Urinary bladder (tissue), 4 donors: ENCODE measurements around the gene C6orf15. TPM values are rescaled to one million over a fixed set of nuclear protein-coding genes. Genes with fewer than 3 reads are reported as not detected.
"Not testable (repeated sequence)": the region's sequence is repeated elsewhere in the genome, so short reads cannot be mapped to it uniquely, and the experiment has no call there.

Experiments used
- DNase-seq: peaks from one replicate; pipeline ENCODE4 v3.0.0-alpha.2; 2015; ENCODE audit errors: extremely low spot score
- H3K27ac ChIP-seq: one replicate; pipeline ENCODE4 v1.5.1; 2013; ENCODE audit warnings: low read depth, mild to moderate bottlenecking, moderate library complexity
- H3K36me3 ChIP-seq: one replicate; pipeline ENCODE4 v1.6.1; 2013; ENCODE audit warnings: mild to moderate bottlenecking, moderate library complexity; ENCODE audit not compliant: insufficient read depth
- H3K4me1 ChIP-seq: one replicate; pipeline ENCODE4 v1.6.1; 2013; ENCODE audit warnings: mild to moderate bottlenecking, moderate library complexity; ENCODE audit not compliant: insufficient read depth
- H3K4me3 ChIP-seq: one replicate; pipeline ENCODE4 v1.5.1; 2013; ENCODE audit warnings: low read depth, low read length
- WGBS: extraction: QIAGEN DNeasy Blood & Tissue Kit; methylation state at CpG from one replicate; pipeline ENCODE4 v1.1.7; 2013; 5-methylcytosine and 5-hydroxymethylcytosine counted together
- polyA plus RNA-seq: library from polyadenylated mRNA; stranded (reverse); fragments of 200-250 nt; gene quantifications from one replicate; pipeline ENCODE4 v1.2.3, GENCODE V29; 2013
- total RNA-seq: library from RNA; depleted of rRNA; stranded (reverse); fragments of >200 nt; gene quantifications from one replicate; pipeline ENCODE4 v1.2.3, GENCODE V29; 2014
- donor health status: healthy with polysubstance abuse.
- donor health status: healthy.

C6orf15 gene
- total and polyA plus RNA-seq, 2 donors: not detected

DNA sequence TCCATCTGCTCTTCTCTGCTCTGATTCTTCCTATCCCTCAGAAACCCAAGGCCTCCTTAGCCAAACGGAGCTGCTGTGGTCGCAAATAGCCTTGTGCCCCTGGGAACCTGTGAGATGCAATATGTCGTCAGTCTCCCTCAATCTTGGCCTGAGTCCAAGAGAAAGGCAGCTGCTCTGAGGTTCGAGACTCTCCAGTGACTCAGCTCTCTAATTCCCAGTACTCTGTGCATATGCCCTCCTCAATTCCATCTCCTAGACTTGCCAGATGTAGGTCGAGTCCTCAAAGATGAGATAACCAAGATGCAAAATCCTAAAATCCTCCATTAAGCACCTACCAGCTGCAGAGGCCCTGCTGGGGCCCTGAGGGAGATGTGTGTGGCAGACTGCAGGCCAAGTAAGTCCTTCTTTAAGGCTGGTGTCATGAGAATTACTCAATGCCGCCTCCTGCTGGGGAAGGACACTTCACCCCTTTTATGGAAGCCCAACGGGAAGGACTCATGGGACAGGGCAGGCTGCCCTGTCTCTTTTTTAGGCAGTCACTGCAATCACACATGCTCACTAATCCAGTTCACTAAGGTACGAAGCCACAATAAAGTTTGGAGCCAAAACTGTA lies 28.5 kb downstream of the C6orf15 start:
- H3K27ac ChIP-seq: no peak overlapping the region
- DNase-seq: no peak
- H3K4me1 ChIP-seq: no peaks in the 10 kb centered on the region
- H3K36me3 ChIP-seq: no peaks in the 10 kb centered on the region
- no peak overlapping the region for H3K4me3 ChIP-seq
- 45% methylated on average over 8 of the region's 8 CpGs for WGBS

DNA sequence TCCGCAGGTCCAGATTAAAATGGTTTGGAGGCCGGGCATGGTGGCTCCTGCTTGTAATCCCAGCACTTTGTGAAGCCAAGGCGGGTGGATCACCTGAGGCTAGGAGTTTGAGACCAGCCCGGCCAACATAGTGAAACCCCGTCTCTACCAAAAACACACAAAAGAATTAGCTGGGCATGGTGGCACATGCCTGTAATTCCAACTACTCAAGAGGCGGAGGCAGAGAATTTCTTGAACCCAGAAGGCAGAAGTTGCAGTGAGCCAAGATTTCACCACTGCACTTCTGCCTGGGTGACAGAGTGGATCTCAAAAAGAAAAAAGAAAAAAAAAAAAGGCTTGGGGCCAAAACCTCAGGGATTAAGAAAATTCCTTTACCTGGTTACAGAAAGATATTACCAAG lies 30.5 kb downstream of the C6orf15 start:
- Histone ChIP-seq H3K4me3 (no peak overlapping the region), H3K36me3 (no peaks in the 10 kb centered on the region), H3K4me1 (no peaks in the 10 kb centered on the region), H3K27ac (no peak overlapping the region)
- WGBS: 89% methylated on average over 6 of the region's 6 CpGs
- DNase-seq: no peak

DNA sequence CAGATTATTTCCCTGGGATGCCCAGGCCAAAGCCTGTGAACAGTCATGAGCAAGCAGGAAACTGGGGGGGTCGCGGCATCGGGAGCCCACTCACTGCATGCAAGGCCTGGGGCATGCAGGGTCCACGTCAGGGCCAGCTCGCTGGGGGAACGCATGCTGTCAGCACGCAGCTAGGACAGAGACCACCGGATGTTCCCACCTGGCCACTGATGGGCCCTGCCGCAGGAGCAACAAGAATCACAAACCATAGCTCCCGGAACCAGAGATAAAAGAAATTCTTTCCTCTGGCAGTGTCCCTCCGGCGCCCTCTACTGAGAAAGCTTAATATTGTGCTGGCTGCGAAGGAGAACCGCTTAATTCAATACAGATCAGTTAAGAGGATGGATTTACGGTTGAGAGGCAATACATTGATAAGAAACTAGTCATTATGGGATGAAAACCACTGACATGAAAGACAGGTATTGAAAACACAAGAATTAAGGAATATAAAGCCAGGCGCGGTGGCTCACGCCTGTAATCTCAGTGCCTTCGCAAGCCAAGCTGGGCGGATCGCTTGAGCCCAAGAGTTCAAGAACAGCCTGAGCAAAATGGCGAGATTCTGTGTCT lies 32.6 kb downstream of the C6orf15 start:
- DNase-seq: peak; percentile 60
- H3K36me3 ChIP-seq: no peaks in the 10 kb centered on the region
- no peak overlapping the region for H3K4me3 ChIP-seq
- no peak overlapping the region for H3K27ac ChIP-seq
- 18% methylated on average over 22 of the region's 22 CpGs for WGBS
- no peaks in the 10 kb centered on the region for H3K4me1 ChIP-seq

DNA sequence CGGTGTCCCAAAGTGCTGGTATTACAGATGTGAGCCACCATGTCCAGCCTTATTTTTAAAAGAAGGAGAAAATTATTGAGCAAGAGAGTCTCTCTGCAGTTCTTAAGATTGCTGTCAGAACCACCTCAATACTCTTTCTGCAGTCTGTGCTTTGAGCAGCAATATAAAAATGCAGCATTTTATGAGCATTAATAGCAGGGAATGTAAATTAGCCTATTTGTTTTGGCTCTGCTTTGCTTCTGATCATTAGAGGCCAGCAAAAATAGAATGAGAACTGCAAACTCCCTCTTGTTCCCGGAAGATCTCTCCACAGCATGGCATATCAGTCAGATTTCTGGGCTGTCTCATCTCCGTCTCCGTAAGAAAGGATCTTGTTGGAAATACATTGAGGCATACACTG lies 35.8 kb downstream of the C6orf15 start:
- H3K27ac ChIP-seq: no peak overlapping the region
- WGBS: 90% methylated on average over 4 of the region's 4 CpGs
- no peak overlapping the region for H3K4me3 ChIP-seq
- no peaks in the 10 kb centered on the region for H3K36me3 ChIP-seq
- no peak for DNase-seq
- H3K4me1 ChIP-seq: no peaks in the 10 kb centered on the region

DNA sequence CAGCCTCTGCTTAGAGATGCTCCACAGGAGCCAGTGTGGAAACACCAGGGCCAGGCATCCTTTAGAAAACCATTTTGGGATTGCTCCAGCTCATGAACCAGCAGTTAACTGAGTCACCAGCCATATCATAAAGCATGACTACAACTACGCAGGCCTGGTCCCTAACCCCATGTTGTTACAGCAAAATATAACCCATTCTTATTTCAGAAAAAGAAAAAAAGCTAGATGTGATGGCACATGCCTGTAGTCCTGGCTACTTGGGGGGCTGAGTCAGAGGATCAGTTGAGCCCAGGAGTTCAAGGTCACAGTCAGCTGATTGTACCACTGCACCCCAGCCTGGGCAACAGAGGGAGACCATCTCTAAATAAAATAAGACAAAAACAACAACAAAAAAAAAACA lies 36.8 kb downstream of the C6orf15 start:
- no peak overlapping the region for H3K4me3 ChIP-seq
- DNase-seq: no peak
- H3K27ac ChIP-seq: no peak overlapping the region
- 90% methylated on average over 1 of the region's 1 CpG for WGBS
- H3K36me3 ChIP-seq: no peaks in the 10 kb centered on the region
- no peaks in the 10 kb centered on the region for H3K4me1 ChIP-seq

DNA sequence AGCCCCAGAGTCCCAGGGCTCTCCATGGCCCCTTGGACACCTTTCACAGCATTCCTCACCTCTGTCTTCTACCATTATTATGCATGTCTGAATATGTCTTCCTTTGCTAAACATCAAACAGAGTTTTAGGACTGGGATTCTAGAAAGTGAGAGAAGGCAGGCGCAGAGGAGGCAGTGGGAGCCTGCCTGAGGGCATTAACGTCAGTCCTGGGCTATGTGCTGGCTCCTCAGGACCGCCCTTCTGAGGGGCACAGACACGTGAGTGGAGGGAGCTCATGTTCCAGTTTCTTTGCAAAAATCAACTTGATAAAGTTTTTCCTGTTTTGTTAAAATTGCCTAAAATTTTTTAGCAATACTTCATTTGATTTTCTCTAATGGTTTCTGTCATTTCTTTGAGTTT lies 38.0 kb downstream of the C6orf15 start:
- no peak overlapping the region for H3K27ac ChIP-seq
- WGBS: 87% methylated on average over 4 of the region's 4 CpGs
- DNase-seq: no peak
- no peaks in the 10 kb centered on the region for H3K36me3 ChIP-seq
- H3K4me3 ChIP-seq: no peak overlapping the region
- H3K4me1 ChIP-seq: no peaks in the 10 kb centered on the region

DNA sequence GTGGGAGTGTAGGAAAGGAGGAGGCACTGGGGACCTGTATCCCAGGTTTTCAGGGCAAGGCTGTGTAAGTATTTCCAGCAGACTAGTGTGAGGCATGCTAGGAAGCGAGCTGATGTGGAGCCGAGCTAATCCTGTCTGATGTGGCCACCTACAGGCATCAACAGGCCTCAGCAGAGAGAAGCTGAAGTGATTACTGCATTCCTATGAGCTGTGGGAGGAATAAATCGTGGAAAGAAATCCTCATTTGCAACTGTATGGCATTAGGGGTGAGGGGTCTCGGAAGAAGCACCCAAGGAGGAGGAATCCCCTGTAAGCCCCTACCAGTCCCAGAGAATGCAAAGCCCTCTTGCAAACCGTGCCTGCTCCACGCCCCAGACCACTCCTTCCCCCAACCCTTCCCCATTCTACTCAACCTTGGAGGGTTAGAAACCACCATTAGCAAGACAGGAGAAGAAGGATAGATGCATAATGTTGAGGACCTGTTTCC lies 41.6 kb downstream of the C6orf15 start:
- 46% methylated on average over 6 of the region's 6 CpGs for WGBS
- Histone ChIP-seq H3K4me3 (no peak overlapping the region), H3K36me3 (no peaks in the 10 kb centered on the region), H3K27ac (no peak overlapping the region), H3K4me1 (no peaks in the 10 kb centered on the region)
- no peak for DNase-seq

DNA sequence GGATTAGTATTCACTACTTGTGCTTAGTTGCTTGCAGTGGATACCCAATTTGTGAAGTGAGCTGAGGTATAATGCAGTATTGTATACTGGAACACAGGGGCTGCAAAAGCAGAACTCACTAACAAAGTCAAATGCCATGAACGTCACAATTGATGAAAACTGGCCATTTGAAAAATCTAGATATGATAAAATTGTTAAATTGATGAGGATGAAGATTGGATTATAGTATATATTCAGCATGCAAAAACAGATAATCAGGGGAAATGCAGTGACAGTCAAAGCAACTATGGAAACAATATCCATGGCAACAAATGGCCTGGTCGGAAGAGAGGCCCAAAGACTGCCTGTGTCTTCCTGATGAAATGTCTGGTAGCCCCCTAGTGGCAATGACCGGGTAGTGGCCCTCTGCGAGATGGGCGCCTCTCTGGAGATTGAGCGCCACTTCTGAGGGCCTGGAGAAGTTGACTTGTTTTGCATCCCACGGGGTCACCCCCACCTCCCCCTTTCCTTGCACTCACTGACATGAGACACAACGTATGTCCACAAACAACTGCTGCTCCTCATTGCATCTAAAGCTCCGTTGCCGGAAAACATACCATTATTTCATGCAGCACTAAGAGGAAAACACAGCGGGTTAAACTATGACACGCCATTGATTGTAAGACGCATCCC lies 43.6 kb downstream of the C6orf15 start:
- no peak for DNase-seq
- WGBS: 51% methylated on average over 13 of the region's 13 CpGs
- Histone ChIP-seq H3K36me3 (no peaks in the 10 kb centered on the region), H3K27ac (no peak overlapping the region), H3K4me3 (no peak overlapping the region), H3K4me1 (no peaks in the 10 kb centered on the region)

DNA sequence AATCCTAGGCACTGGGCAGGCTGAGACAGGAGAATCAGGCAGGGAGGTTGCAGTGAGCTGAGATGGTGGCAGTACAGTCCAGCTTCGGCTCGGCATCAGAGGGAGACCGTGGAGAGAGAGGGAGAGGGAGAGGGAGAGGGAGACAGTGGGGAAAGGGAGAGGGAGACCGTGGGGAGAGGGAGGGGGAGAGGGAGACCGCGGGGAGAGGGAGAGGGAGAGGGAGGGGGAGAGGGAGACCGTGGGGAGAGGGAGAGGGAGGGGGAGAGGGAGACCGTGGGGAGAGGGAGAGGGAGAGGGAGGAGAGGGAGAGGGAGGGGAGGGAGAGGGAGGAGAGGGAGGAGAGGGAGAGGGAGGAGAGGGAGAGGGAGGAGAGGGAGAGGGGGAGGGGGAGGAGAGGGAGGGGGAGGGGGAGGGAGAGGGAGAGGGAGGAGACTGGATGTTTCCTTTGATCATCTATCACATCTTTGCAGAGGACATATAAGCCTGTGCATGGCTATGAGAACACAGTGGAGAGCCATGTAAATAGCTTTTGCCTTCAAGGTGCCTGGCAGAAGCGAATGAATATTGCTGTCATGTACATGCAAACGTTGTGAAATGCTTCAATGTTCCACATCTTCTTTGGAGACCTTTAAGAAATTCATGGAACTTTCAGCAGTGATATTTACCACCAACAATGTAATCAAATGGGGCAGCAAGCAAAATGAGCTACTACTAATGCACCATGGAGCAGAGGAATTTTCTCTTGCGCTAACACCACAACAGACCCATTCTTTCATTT lies 44.3 kb downstream of the C6orf15 start:
- not testable (repeated sequence) for H3K4me1 ChIP-seq, DNase-seq, H3K4me3 ChIP-seq, H3K27ac ChIP-seq, H3K36me3 ChIP-seq
- 51% methylated on average over 7 of the region's 11 CpGs for WGBS

DNA sequence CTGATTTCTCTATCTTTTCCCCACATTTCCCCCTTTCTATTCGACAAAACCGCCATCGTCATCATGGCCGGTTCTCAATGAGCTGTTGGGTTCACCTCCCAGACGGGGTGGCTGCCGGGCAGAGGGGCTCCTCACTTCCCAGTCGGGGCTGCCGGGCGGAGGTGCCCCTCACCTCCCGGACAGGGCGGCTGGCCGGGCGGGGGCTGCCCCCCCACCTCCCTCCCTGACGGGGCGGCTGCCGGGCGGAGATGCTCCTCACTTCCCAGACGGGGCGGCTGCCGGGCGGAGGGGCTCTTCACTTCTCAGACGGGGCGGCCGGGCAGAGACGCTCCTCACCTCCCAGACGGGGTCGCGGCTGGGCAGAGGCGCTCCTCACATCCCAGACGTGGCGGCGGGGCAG lies 45.3 kb downstream of the C6orf15 start:
- H3K36me3 ChIP-seq, H3K4me1 ChIP-seq, H3K4me3 ChIP-seq, H3K27ac ChIP-seq, DNase-seq: not testable (repeated sequence)
- 90% methylated on average over 26 of the region's 32 CpGs for WGBS

DNA sequence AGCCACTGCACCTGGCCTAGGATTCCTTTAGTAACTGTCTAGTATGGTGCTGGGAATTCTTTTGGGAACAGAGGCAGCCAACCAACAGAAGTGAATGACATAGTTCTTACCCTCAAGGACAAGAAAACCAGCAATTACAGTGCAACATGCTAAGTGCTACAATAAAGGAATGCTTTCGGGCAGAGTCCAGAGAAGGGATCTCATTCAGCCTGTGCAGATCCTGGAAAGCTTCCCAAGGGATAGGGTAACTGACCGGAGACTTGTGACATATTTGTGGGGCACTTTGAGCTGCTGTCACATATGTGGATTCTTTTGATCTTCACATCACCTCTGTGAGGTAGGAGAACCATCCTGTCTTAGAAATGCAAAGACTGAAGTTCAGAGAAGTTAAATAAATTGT lies 46.8 kb downstream of the C6orf15 start:
- H3K36me3 ChIP-seq: no peaks in the 10 kb centered on the region
- no peak for DNase-seq
- H3K27ac ChIP-seq: no peak overlapping the region
- H3K4me1 ChIP-seq: no peaks in the 10 kb centered on the region
- no peak overlapping the region for H3K4me3 ChIP-seq
- WGBS: 74% methylated on average over 2 of the region's 2 CpGs

DNA sequence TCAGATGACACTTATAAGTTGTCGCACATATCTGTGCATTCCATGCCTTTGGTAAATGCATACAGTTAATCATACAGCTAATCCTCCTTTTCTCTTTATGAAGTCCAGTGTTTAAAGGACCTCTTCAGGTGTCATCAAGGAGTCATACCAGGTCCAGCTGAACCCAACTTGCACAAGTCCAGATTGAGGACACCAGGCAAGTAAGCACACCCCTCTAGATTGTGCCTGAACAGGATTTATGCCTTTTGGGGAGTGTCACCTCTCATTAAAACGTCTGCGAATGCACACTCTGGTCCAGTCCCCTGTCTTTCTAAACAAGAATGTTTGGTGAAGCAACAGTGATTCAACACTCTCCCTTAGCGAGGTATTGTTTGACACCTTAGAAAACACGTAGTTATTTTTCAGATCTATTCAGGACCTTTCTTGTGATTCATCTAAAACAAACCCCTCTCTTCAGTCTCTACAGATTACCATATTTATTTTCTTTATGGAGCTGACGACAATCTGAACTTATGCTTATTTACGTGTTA lies 48.4 kb downstream of the C6orf15 start:
- H3K4me1 ChIP-seq: no peaks in the 10 kb centered on the region
- H3K27ac ChIP-seq: no peak overlapping the region
- H3K4me3 ChIP-seq: no peak overlapping the region
- DNase-seq: no peak
- WGBS: 77% methylated on average over 7 of the region's 7 CpGs
- H3K36me3 ChIP-seq: no peaks in the 10 kb centered on the region
